Type B pancreatic cell (in vitro differentiated cells): ENCODE data around the gene DSCAML1. TPM values are rescaled to one million over a fixed set of nuclear protein-coding genes. Genes with fewer than 3 reads are reported as not detected.

Experiments used
- DNase-seq: peaks from one replicate; pipeline ENCODE4 v3.0.0; 2021; ENCODE audit warnings: mixed read lengths; ENCODE audit not compliant: unreplicated experiment; ENCODE audit errors: extremely low spot score
- H3K27ac Mint-ChIP-seq: 2 replicates; pipeline ENCODE4 v1.8.0; 2021; ENCODE audit warnings: mild to moderate bottlenecking, mixed read lengths
- H3K27me3 Mint-ChIP-seq: 2 replicates; pipeline ENCODE4 v1.8.0; 2021; ENCODE audit warnings: mixed read lengths
- H3K36me3 Mint-ChIP-seq: 2 replicates; pipeline ENCODE4 v1.8.0; 2021; ENCODE audit warnings: mixed read lengths
- H3K4me1 Mint-ChIP-seq: one replicate; pipeline ENCODE4 v1.8.0; 2021; ENCODE audit warnings: mixed read lengths; ENCODE audit not compliant: unreplicated experiment
- H3K4me3 Mint-ChIP-seq: 2 replicates; pipeline ENCODE4 v1.8.0; 2021; ENCODE audit warnings: mild to moderate bottlenecking, mixed read lengths
- H3K9me3 Mint-ChIP-seq: 2 replicates; pipeline ENCODE4 v1.8.0; 2021; ENCODE audit warnings: mixed read lengths
- CTCF ChIP-seq: fragments of 200-600 bp; sonication (generic); conservative IDR thresholded peaks from 2 replicates; pipeline ENCODE4 v1.5.0; 2021; ENCODE audit warnings: antibody characterized with exemption, mild to moderate bottlenecking
- total RNA-seq: library from RNA; stranded (reverse); gene quantifications from 2 replicates; pipeline ENCODE4 v1.2.1, GENCODE V29; 2021; ENCODE audit warnings: low replicate concordance

The DSCAML1 gene
- total RNA-seq, 1 donor from 2014 or later = 5.8 TPM

- H3K4me1 Mint-ChIP-seq = peaks cover 5% of the 10 kb centered on the region
- H3K36me3 Mint-ChIP-seq = no peaks in the 10 kb centered on the region
- H3K27me3 Mint-ChIP-seq = peaks cover 57% of the 10 kb centered on the region
- H3K9me3 Mint-ChIP-seq = no peaks in the 10 kb centered on the region
- TF ChIP-seq CTCF = no peak
- no peak overlapping the region for H3K4me3 Mint-ChIP-seq
- no peak overlapping the region for H3K27ac Mint-ChIP-seq
- no peak for DNase-seq
Measured at GRCh38 chr11:117771197-117771596, 25.8 kb downstream of the DSCAML1 start.

DNA sequence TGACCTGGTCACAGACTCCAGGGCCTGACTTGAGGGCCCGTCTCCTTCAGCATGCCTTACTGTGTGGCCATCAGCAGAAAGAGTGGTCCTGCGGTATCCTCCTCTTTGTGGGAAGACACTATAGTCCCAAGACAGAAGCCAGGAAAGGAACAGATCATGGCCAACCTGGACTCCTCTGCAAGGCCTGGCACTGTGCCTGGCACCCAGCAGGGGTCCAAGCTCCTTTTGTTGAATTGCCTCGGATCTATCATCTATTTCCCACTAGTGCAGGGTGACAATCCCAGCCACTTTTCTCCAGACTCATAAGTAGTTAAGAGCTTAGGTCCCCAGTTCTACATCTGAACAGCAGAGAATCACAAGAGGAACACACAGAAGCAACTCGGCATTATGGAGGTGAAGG lies 27.0 kb downstream of the DSCAML1 start:
- TF ChIP-seq CTCF = no peak
- peaks cover 60% of the 10 kb centered on the region for H3K27me3 Mint-ChIP-seq
- H3K36me3 Mint-ChIP-seq = no peaks in the 10 kb centered on the region
- H3K27ac Mint-ChIP-seq = no peak overlapping the region
- no peaks in the 10 kb centered on the region for H3K9me3 Mint-ChIP-seq
- peaks cover 5% of the 10 kb centered on the region for H3K4me1 Mint-ChIP-seq
- DNase-seq = no peak
- no peak overlapping the region for H3K4me3 Mint-ChIP-seq

GRCh38 chr11:117769533-117769932 lies 27.5 kb downstream of the DSCAML1 start:
- peaks cover 62% of the 10 kb centered on the region for H3K27me3 Mint-ChIP-seq

DNA sequence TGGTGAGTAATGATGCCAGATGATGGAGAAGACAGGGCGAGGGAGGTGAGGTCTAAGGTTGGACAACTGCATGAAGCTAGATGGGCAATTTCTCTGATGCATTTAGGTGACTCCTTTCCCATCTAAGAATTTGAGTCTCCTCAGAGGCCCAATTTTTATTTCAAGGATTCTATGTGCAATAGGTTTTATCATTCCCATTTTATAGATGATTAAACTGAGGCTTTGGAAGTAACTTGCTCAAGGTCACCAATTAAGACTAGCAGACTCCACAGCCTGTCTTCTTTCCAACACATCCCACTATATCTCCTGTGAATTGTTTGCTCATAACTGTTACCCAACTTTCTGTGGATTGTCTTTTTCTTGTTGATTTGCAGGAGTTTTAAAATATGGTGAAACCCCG lies 28.5 kb downstream of the DSCAML1 start:
- Mint-ChIP-seq H3K4me3 (no peak overlapping the region), H3K9me3 (no peaks in the 10 kb centered on the region), H3K4me1 (no peaks in the 10 kb centered on the region), H3K27ac (no peak overlapping the region), H3K27me3 (peaks cover 59% of the 10 kb centered on the region), H3K36me3 (no peaks in the 10 kb centered on the region)
- no peak for TF ChIP-seq CTCF
- DNase-seq = no peak

More at GRCh38 chr11:117769533-117769932, 27.5 kb downstream of the DSCAML1 start:
- DNase-seq = no peak
- TF ChIP-seq CTCF = no peak
- Mint-ChIP-seq H3K4me1 (peaks cover 5% of the 10 kb centered on the region), H3K9me3 (no peaks in the 10 kb centered on the region), H3K4me3 (no peak overlapping the region), H3K27ac (no peak overlapping the region), H3K36me3 (no peaks in the 10 kb centered on the region)

- Mint-ChIP-seq H3K27me3 (peaks cover 56% of the 10 kb centered on the region), H3K4me1 (no peaks in the 10 kb centered on the region), H3K27ac (no peak overlapping the region), H3K4me3 (no peak overlapping the region), H3K36me3 (no peaks in the 10 kb centered on the region), H3K9me3 (no peaks in the 10 kb centered on the region)
- no peak for TF ChIP-seq CTCF
- DNase-seq = no peak
Measured at GRCh38 chr11:117767071-117767470, 29.9 kb downstream of the DSCAML1 start.

DNA sequence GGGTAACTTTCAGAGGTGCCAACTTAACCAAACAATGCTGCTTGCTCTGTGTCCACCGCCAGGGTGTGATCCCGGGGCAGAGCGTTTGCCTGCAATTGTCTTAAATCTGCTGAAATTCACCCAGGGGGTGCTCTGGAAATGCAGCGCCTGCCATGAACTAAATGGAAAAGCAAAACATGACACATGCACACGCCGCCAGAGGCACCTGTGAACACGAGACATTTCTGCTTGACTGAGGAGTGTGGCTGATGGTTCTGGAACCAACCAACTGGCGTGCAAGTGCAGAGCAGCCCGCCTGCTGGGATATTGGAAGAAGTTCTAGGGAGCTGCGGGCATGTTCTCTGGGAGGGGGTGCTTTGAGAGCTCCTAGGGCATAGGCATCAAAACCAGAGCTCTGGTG lies 30.4 kb downstream of the DSCAML1 start:
- no peak for DNase-seq
- no peak overlapping the region for H3K27ac Mint-ChIP-seq
- H3K36me3 Mint-ChIP-seq = no peaks in the 10 kb centered on the region
- H3K27me3 Mint-ChIP-seq = peaks cover 60% of the 10 kb centered on the region
- no peak for TF ChIP-seq CTCF
- H3K9me3 Mint-ChIP-seq = no peaks in the 10 kb centered on the region
- no peaks in the 10 kb centered on the region for H3K4me1 Mint-ChIP-seq
- H3K4me3 Mint-ChIP-seq = no peak overlapping the region
